DMS53 (cell line): ENCODE data around the gene TAF1C.

Experiments
- DNase-seq: peaks from one replicate; lab custom pipeline; 2025; lab: John Stamatoyannopoulos, UW

Gene TAF1C

GRCh38 chr16:84131117-84131516 is 55.7 kb downstream of the TAF1C start:
- no peak for DNase-seq
